UCSD-AML1 (cell line): ENCODE data around the gene COPB1.

Experiments used
- DNase-seq: peaks from one replicate; lab custom pipeline; 2025; ENCODE audit not compliant: unreplicated experiment; lab: John Stamatoyannopoulos, UW

Gene COPB1

DNA sequence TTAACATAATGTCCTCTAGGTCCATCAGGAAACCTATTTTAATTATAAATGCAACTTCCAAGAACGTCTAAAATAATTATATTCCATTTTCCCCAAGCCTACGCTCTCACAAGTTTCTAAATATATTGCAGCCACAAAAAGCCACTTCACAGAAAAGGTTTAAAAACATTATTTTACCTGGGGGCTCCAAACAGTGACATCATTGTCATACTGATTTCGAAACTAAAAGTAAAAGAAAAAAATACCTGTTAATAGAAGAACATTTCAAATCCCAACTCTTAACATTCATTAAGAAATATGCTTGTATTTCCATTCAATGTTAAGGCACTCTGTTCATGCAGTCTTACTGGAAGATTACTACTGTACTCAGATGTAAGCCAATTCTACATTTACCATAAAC is 19.2 kb upstream of the COPB1 start:
- no peak for DNase-seq

DNA sequence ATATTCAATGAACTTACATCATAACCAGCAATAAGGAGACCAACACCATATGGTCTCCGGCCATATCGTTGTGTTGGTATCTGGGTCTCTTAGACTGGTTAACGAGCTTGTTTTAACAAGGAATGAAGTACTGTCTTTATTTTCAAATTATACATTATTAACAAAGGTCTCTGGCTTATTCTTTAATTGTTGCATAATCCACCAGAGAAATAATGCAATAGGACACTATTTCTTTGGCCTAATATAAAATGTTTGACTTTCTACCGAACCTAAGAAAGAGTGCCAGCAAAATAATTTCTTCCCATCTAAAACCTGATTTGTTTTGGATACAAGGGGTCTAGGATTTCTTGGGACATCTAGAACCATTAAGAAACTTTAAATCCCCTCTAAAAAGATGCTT is 14.2 kb upstream of the COPB1 start:
- no peak for DNase-seq

GRCh38 chr11:14506532-14506931 is 6.9 kb upstream of the COPB1 start:
- no peak for DNase-seq

DNA sequence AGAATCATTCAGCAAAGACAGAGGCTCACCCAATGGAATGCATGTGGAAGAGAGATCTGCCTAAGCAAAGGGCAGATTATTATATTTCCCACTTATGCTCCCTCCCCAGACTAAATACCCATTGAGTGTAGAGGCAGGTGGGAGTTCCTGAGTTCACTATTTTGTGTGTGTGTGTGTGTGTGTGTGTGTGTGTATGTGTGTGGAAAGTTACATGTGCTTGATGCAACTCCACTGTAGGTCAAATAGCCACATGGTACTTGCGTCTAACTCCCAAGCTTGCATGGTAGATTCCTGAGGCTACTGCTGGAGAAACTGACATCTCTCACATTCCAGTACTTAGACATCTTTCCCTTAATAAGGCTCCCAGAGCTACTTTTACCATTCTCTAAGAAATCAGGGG is 3.4 kb upstream of the COPB1 start:
- no peak for DNase-seq

DNA sequence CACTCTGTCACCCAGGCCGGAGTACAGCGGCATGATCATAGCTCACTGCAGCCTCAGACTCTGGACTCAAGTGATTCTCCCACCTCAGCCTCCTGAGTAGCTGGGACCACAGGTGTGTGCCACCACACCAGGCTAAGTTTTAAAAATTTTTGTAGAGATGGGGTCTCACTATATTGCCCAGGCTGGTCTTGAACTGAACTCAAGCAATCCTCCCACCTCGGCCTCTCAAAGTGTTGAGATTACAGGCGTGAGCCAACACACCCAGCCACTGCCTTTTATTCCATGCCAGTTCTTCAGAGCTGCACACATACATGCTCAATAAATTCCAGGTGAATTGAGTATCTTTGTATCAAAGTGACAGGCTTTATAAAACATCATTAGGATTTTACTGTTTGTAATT is 2.4 kb upstream of the COPB1 start:
- no peak for DNase-seq

GRCh38 chr11:14500181-14500651 is 605 bp upstream of the COPB1 start:
- DNase-seq = peak; percentile 33

- peak; percentile 63 for DNase-seq
Measured at GRCh38 chr11:14499178-14499559, 442 bp downstream of the COPB1 start.

DNA sequence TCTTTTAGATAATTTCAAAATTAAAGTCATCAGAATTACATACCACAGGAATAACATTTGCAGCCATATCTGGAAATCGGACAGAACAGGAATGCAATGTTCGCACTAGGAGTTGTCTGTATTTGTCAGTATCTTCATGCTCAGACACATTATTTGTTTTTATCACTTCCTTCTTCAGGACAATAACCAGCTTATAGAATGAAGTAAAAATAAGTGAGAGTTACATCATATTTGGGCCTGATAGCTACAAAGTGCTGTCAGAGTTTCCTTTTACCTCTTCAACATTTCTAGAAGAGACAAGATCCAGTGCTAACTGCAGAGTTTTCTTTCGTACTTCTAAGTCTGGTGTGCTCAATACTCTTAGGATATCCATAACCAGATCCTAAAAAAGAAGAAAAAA is 18.9 kb downstream of the COPB1 start:
- no peak for DNase-seq

DNA sequence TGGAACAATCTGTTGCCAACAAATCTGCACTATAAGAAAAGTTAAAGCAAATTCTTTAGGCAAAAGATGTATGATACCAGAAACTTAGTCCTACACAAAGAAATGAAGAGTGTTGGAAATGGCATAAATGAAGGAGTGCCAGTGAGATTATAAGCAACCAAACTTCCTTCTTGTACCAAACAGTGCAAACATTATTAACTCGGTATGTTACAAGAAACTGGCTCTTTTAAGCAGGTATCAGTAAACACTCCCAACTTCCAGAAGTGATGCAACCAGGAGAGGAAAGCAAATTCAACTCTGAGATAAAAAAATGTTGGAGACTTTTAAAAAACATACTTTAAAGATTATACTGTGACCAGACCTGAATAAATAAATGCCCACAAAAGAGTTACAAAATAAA is 28.5 kb downstream of the COPB1 start:
- DNase-seq = no peak

GRCh38 chr11:14463623-14464022 is 36.0 kb downstream of the COPB1 start:
- no peak for DNase-seq

DNA sequence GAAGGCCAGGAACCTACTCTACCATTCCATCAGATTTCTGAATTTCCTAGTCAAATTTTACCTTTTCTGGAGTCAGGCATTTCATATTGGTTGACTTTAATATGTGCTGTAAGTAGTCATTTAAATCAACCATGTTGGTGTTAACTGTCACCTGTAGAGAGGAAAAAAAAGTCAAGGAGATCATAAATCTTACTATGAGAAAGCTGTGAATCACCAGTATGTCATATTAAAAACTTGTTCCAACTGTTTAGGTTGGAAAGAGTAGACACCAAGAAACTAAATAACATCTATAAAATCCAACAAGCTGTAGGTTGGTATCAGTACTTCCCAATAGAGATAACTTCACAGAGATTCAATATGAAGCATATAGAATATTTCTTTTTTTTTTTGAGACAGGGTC is 39.5 kb downstream of the COPB1 start:
- DNase-seq = no peak

GRCh38 chr11:14458377-14458776 is 41.2 kb downstream of the COPB1 start:
- DNase-seq = no peak

- no peak for DNase-seq
Measured at GRCh38 chr11:14455648-14456430, 43.8 kb downstream of the COPB1 start.

DNA sequence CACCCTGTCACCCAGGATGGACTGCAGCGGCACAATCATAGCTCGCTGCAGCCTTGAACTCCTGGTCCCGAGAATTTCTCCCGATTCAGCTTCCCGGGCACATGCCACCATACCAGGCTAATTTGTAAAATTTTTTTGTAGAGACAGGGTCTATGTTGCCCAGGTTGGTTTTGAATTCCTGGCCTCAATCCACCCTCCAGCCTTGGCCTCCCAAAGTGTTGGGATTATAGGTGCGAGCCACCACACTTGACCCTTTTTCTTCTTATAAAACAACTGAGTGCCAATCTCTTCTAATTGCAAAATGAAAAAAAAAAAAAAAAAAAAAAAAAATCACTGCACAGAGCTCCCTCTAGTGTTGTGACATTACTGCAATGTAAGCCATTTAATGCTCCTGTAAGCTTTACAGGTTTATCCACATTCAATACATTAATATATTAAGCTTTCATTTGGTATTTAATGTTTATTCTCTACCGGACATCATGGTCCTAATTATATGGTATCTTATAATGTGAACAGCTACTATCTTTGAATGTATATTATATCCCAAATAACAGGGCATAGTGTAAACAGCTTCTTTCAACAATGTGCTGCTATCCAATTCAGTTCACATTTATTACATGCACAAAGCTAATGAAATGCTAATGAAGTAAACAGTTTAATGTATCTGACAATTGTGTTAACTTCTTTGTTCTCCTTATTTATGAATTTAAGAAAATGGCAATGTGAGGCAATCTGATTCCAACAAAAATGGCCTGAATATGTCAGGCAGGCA is 44.6 kb downstream of the COPB1 start:
- no peak for DNase-seq

- DNase-seq = no peak
Measured at GRCh38 chr11:14451825-14452224, 47.8 kb downstream of the COPB1 start.

DNA sequence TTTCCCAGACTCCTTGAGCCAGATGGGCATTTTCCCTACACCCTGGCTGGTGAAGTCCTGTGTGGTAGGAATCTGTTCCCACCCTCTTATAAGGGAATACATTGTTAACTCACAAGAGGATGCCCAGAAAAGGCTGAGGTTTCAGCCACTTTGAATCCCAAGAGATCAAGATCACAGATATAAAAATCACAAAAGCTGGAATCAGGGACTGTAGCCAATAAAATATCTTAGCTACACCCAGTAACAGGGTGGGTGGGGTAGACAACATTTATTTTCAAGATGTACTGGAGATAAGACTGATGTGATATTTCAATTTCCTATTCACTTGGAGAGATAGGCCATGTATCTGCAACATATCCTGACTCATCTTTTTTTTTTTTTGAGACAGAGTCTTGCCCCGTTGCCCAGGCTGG is 50.3 kb downstream of the COPB1 start:
- DNase-seq = no peak

DNA sequence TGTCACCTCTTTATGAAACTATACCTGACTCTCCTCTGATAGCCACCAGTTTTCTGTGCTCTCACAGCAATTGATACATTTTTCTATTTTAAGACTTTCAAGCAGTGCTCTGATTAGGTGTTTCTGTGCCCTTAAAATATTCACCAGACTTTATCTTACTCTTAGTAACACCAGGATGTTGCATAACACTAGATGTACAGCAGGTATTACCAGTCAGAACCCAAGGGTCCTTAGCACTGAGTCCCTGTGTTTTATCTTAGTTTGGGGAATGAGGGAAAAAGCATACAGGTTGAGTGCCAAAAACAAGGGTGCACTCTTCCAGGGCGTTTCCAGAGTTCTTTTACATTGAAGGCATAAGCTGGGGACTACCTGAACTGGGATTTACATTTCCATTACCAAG is 51.4 kb downstream of the COPB1 start:
- no peak for DNase-seq

DNA sequence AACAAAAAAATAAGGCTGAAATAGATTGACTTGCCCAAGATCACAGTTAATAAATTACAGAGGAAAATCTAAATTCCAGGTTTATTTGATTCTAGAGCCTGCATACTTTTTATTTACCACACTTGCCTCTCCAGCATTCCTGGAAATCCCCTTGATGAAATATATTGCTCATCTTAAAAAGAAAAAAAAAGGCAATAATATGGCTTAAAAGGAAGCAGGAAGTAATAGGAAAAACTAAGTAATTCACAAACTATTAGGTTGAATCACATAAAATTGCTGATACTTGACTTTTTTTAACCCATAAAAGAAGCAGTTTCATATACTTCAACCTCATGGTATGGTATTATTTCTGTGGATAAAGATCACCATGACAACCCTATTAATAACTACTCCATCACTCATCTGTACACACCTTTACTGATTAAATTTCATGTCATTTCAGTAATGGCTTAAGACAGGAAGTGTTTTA is 52.9 kb downstream of the COPB1 start:
- DNase-seq = no peak

GRCh38 chr11:14445542-14446530 is 53.8 kb downstream of the COPB1 start:
- no peak for DNase-seq

DNA sequence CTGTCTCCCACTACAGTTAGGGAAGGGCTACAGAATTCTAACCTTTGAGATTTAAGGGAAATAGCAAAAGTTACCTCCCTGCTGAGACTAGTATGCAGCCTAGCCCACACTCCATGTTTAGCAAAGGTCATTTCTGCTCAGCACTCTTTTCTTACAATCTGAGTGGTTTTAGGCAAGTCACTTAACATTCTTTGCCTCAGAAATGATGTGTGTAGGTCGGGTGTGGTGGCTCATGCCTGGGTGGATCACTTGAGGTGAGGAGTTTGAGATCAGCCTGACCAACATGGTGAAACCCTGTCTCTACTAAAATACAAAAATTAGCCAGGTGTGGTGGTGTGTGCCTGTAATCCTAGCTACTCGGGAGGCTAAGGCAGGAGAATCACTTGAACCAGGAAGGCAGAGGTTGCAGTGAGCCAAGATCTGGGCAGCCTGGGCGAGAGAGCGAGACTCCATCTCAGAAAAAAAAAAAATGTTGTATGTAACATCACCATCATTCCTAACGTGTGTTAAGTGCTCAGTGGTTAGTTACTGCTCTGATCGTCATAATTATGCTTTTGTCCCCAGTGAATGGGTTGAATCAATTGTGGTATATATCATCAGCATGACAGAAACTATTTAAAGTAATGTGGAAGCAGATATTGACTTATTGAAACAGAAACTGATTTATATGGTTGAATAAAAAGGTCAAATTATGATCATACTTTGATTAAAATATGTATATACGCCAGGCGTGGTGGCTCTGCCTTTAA is 55.0 kb downstream of the COPB1 start:
- no peak for DNase-seq
